Hematopoietic multipotent progenitor cell (in vitro differentiated cells): Measurements from ENCODE around the gene HCK. TPM values are rescaled to one million over a fixed set of nuclear protein-coding genes. Genes with fewer than 3 reads are reported as not detected.

ENCODE experiments used
- small RNA-seq: library from RNA; depleted of rRNA; stranded (forward); fragments of <200 nt; gene quantifications from one replicate; pipeline ENCODE3, GENCODE V24; 2012
- total RNA-seq: library from RNA; depleted of rRNA; stranded (reverse); fragments of >200 nt; gene quantifications from one replicate; pipeline ENCODE4 v1.2.3, GENCODE V29; 2012

The HCK gene
- total RNA-seq, 1 donor, result 23.4 TPM

Small RNA genes lying within 50 kb of the gene (small RNA-seq; reads per million reads assigned to genes)
- gene RNA5SP481 (not detected), gene RNA5SP482 (not detected)

Other genes with a start within 250 kb of the HCK start
- under 0.01 TPM for gene MYLK2, start 232.9 kb upstream of the HCK start, total RNA-seq
- gene FOXS1, start 206.6 kb upstream of the HCK start, total RNA-seq, result not detected
- 8.6 TPM for gene DUSP15, start 181.7 kb upstream of the HCK start, total RNA-seq
- gene TTLL9, start 181.6 kb upstream of the HCK start, total RNA-seq, result 0.54 TPM
- 7.5 TPM for gene PDRG1, start 100.2 kb upstream of the HCK start, total RNA-seq
- gene XKR7, start 84.1 kb upstream of the HCK start, total RNA-seq, result under 0.01 TPM
- gene CCM2L, start 41.8 kb upstream of the HCK start, total RNA-seq, result not detected
- gene TM9SF4, start 57.5 kb downstream of the HCK start, total RNA-seq, result 32.0 TPM
- 8.3 TPM for gene PLAGL2, start 155.5 kb downstream of the HCK start, total RNA-seq
- 14.3 TPM for gene POFUT1, start 155.6 kb downstream of the HCK start, total RNA-seq
- gene KIF3B, start 225.4 kb downstream of the HCK start, total RNA-seq, result 5.4 TPM